Ascending aorta (tissue), 2 donors: Measurements from ENCODE around the gene ARID2. TPM values are rescaled to one million over a fixed set of nuclear protein-coding genes. Genes with fewer than 3 reads are reported as not detected.

Source experiments
- DNase-seq, 2 donors: peaks; one replicate each; pipeline ENCODE4 v3.0.0-alpha.2; 2019; ENCODE audit warnings: low spot score in 2 of 2
- H3K27ac ChIP-seq, 2 donors: fragments of 200-600 bp; sonication (generic); one replicate each; pipeline ENCODE4 v1.5.1; 2016 to 2017; ENCODE audit warnings: mild to moderate bottlenecking in 1 of 2
- H3K27me3 ChIP-seq: fragments of 200-600 bp; sonication (generic); one replicate; pipeline ENCODE4 v1.5.1; 2017
- H3K36me3 ChIP-seq, 2 donors: fragments of 200-600 bp; sonication (generic); one replicate each; pipeline ENCODE4 v1.5.1; 2016
- H3K4me1 ChIP-seq, 2 donors: fragments of 200-600 bp; sonication (generic); one replicate each; pipeline ENCODE4 v1.5.1; 2016 to 2017; ENCODE audit warnings: mild to moderate bottlenecking in 1 of 2
- H3K4me3 ChIP-seq, 2 donors: fragments of 200-600 bp; sonication (generic); one replicate each; pipeline ENCODE4 v1.5.1; 2016 to 2017; ENCODE audit warnings: mild to moderate bottlenecking in 1 of 2
- H3K9me3 ChIP-seq, 2 donors: fragments of 200-600 bp; sonication (generic); one replicate each; pipeline ENCODE4 v1.5.1; 2016
- CTCF ChIP-seq, 3 experiments: fragments of 200-600 bp in 2 of 3; fragments of 450-650 bp in 1 of 3; sonication (generic) in 2 of 3; IDR thresholded peaks; one replicate each; pipeline ENCODE4 v1.5.1; 2016 to 2019; ENCODE audit warnings: antibody characterized with exemption in 3 of 3, mild to moderate bottlenecking in 1 of 3, moderate library complexity in 1 of 3
- intact Hi-C: fragments of 100-400 bp; cut with DNase I; formaldehyde crosslinking; loops from one replicate; pipeline ENCODE4 v1.15.1; 2023
- total RNA-seq: library from RNA; depleted of rRNA; stranded (reverse); fragments of >200 nt; gene quantifications from one replicate; pipeline ENCODE4 v1.1.0, GENCODE V29; 2016

The ARID2 gene
- total RNA-seq, 1 donor from 2014 or later, result 18.4 TPM

GRCh38 chr12:45913631-45914030 lies 184.1 kb downstream of the ARID2 start:
- intact Hi-C loops, result no loop called here
- Histone ChIP-seq H3K27ac (no peak overlapping the region), H3K4me3 (no peak overlapping the region), H3K9me3 (no peaks in the 10 kb centered on the region), H3K4me1 (no peaks in the 10 kb centered on the region), H3K27me3 (no peaks in the 10 kb centered on the region), H3K36me3 (peaks cover 8% of the 10 kb centered on the region in 2 donors)
- TF ChIP-seq CTCF (IDR thresholded peaks at IDR 0.05), result no peak
- no peak for DNase-seq

GRCh38 chr12:45914090-45914489 lies 184.6 kb downstream of the ARID2 start:
- H3K27me3 ChIP-seq, result no peaks in the 10 kb centered on the region
- TF ChIP-seq CTCF (IDR thresholded peaks at IDR 0.05), result no peak
- no peak for DNase-seq
- H3K27ac ChIP-seq, result no peak overlapping the region
- no peak overlapping the region for H3K4me3 ChIP-seq
- H3K9me3 ChIP-seq, result no peaks in the 10 kb centered on the region
- no peaks in the 10 kb centered on the region for H3K4me1 ChIP-seq
- intact Hi-C loops, result no loop called here
- peaks cover 8 to 11% of the 10 kb centered on the region in 2 donors for H3K36me3 ChIP-seq

GRCh38 chr12:45915405-45915804 lies 185.9 kb downstream of the ARID2 start:
- TF ChIP-seq CTCF (IDR thresholded peaks at IDR 0.05), result no peak

GRCh38 chr12:45918818-45919217 lies 189.3 kb downstream of the ARID2 start:
- Histone ChIP-seq H3K4me3 (no peak overlapping the region), H3K36me3 (peaks cover 35 to 37% of the 10 kb centered on the region in 2 donors), H3K27ac (no peak overlapping the region), H3K4me1 (no peaks in the 10 kb centered on the region), H3K27me3 (no peaks in the 10 kb centered on the region), H3K9me3 (no peaks in the 10 kb centered on the region)
- no peak for TF ChIP-seq CTCF (IDR thresholded peaks at IDR 0.05)
- intact Hi-C loops, result no loop called here
- DNase-seq, result no peak

More at GRCh38 chr12:45915405-45915804, 185.9 kb downstream of the ARID2 start:
- no peaks in the 10 kb centered on the region for H3K9me3 ChIP-seq
- H3K4me1 ChIP-seq, result no peaks in the 10 kb centered on the region
- no peak overlapping the region for H3K27ac ChIP-seq
- no peaks in the 10 kb centered on the region for H3K27me3 ChIP-seq
- H3K4me3 ChIP-seq, result no peak overlapping the region
- peaks cover 8 to 16% of the 10 kb centered on the region in 2 donors for H3K36me3 ChIP-seq
- no peak for DNase-seq
- intact Hi-C loops, result no loop called here

- no peak overlapping the region for H3K27ac ChIP-seq
- TF ChIP-seq CTCF (IDR thresholded peaks at IDR 0.05), result no peak
- intact Hi-C loops, result no loop called here
- H3K36me3 ChIP-seq, result peaks cover 46 to 58% of the 10 kb centered on the region in 2 donors
- H3K4me1 ChIP-seq, result peaks cover 0 to 4% of the 10 kb centered on the region in 2 donors
- no peaks in the 10 kb centered on the region for H3K9me3 ChIP-seq
- H3K4me3 ChIP-seq, result no peak overlapping the region
- DNase-seq, result no peak
- no peaks in the 10 kb centered on the region for H3K27me3 ChIP-seq
Observed at GRCh38 chr12:45928309-45928708, 198.8 kb downstream of the ARID2 start.

- intact Hi-C loops, result loop anchor here (5.0 kb wide), 1 partner anchor 62 kb away; the partner anchor contains the start of gene SCAF11
- TF ChIP-seq CTCF (IDR thresholded peaks at IDR 0.05), result no peak
- no peak overlapping the region for H3K4me3 ChIP-seq
- no peak overlapping the region for H3K27ac ChIP-seq
- peaks cover 28 to 45% of the 10 kb centered on the region in 2 donors for H3K36me3 ChIP-seq
- DNase-seq, result no peak
- H3K4me1 ChIP-seq, result peaks cover 7 to 18% of the 10 kb centered on the region in 2 donors
- no peaks in the 10 kb centered on the region for H3K27me3 ChIP-seq
- no peaks in the 10 kb centered on the region for H3K9me3 ChIP-seq
Observed at GRCh38 chr12:45930369-45930768, 200.9 kb downstream of the ARID2 start.
